Neural crest cell (in vitro differentiated cells): ENCODE measurements around the gene PPM1H. TPM values are rescaled to one million over a fixed set of nuclear protein-coding genes. Genes with fewer than 3 reads are reported as not detected.
"Not testable (repeated sequence)": the region's sequence is repeated elsewhere in the genome, so short reads cannot be mapped to it uniquely, and the experiment has no call there.

ENCODE experiments used
- DNase-seq: peaks from one replicate; pipeline ENCODE4 v3.0.0; 2021; ENCODE audit warnings: low read depth, mixed read lengths, low spot score
- H3K27ac Mint-ChIP-seq: one replicate; pipeline ENCODE4 v1.8.0; 2021; ENCODE audit warnings: mild to moderate bottlenecking, mixed read lengths; ENCODE audit not compliant: unreplicated experiment
- H3K27me3 Mint-ChIP-seq: 2 replicates; pipeline ENCODE4 v1.8.0; 2021; ENCODE audit warnings: low read depth, mild to moderate bottlenecking, mixed read lengths
- H3K36me3 Mint-ChIP-seq: 2 replicates; pipeline ENCODE4 v1.8.0; 2021; ENCODE audit warnings: low read depth, mild to moderate bottlenecking, mixed read lengths
- H3K4me1 Mint-ChIP-seq: 2 replicates; pipeline ENCODE4 v1.8.0; 2021; ENCODE audit warnings: mixed read lengths
- H3K4me3 Mint-ChIP-seq: one replicate; pipeline ENCODE4 v1.8.0; 2021; ENCODE audit warnings: mild to moderate bottlenecking, mixed read lengths
- H3K9me3 Mint-ChIP-seq: 2 replicates; pipeline ENCODE4 v1.8.0; 2021; ENCODE audit warnings: mixed read lengths
- total RNA-seq: library from RNA; stranded (reverse); gene quantifications from 2 replicates; pipeline ENCODE4 v1.2.1, GENCODE V29; 2021
- TF ChIP-seq, protein P1 (sequence below): fragments of 200-600 bp; sonication (generic); conservative IDR thresholded peaks from 2 replicates; pipeline ENCODE4 v1.5.0; 2021; ENCODE audit warnings: antibody characterized with exemption, mild to moderate bottlenecking

The PPM1H gene
- total RNA-seq, 1 donor from 2014 or later, result 3.5 TPM

DNA sequence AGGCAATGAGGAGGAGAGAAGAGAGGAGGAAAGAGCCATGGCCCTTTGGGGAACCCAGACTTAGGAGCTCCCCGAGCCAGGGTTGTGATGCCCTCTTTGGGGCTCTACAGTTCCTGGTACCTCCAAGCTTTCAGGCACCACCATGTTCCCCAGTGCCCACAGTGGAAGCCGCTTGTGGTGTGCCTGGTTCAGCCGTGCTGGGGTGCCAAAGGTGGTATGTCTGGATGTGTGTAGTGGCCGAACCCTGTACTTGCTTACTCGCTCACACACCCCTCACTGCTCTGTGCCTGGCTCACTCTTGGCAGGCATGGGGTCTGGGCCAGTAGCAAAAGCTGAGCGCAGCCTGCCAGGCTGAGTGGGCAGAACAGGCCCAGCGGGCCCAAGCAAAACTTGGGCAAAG is 257.6 kb downstream of the PPM1H start:
- peaks cover 2% of the 10 kb centered on the region for H3K36me3 Mint-ChIP-seq
- no peak overlapping the region for H3K4me3 Mint-ChIP-seq
- no peak overlapping the region for H3K27ac Mint-ChIP-seq

DNA sequence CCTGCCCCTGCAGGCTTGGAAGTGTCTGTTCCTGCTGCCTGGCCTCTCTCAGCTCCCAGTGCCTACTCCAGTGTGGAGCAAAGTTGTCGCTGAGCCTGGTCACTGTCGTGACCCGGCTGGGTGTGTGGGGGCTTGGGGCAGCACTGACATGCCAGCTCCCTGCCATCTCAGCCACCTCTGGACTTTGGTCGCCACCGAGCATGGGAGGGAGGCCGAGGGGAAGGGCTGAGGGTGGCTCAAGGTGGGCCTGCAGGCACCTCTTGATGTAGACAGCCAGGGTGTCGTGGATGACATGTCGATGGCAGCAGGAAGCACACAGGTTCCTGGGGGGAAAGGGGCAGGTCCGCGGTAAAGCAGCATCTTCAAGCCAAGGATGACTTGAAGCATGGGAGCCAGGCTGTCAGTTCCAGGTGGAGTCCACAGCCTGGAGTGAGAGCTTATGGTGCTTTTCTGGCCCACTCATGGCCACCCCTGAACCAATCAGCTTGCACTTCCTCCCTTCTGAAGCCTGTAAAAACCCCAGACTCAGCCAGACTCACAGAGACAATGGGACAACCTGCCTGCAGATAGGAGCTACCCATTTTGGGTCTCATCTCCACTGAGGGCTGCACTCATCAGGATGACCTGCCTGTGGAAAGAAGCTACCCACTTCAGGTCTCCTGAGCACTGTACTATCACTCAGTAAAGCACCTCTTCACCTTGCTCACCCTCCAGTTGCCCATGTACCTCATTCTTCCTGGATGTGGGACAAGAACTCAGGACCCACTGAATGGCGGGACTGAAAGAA is 258.2 kb downstream of the PPM1H start:
- no peak overlapping the region for H3K27ac Mint-ChIP-seq
- DNase-seq, result no peak
- peaks cover 5% of the 10 kb centered on the region for H3K9me3 Mint-ChIP-seq
- H3K27me3 Mint-ChIP-seq, result no peaks in the 10 kb centered on the region
- H3K4me3 Mint-ChIP-seq, result no peak overlapping the region
- peaks cover 2% of the 10 kb centered on the region for H3K36me3 Mint-ChIP-seq
- H3K4me1 Mint-ChIP-seq, result peaks cover 37% of the 10 kb centered on the region
- TF ChIP-seq, protein P1, sequence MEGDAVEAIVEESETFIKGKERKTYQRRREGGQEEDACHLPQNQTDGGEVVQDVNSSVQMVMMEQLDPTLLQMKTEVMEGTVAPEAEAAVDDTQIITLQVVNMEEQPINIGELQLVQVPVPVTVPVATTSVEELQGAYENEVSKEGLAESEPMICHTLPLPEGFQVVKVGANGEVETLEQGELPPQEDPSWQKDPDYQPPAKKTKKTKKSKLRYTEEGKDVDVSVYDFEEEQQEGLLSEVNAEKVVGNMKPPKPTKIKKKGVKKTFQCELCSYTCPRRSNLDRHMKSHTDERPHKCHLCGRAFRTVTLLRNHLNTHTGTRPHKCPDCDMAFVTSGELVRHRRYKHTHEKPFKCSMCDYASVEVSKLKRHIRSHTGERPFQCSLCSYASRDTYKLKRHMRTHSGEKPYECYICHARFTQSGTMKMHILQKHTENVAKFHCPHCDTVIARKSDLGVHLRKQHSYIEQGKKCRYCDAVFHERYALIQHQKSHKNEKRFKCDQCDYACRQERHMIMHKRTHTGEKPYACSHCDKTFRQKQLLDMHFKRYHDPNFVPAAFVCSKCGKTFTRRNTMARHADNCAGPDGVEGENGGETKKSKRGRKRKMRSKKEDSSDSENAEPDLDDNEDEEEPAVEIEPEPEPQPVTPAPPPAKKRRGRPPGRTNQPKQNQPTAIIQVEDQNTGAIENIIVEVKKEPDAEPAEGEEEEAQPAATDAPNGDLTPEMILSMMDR, result no peak

More for the DNA sequence above, 257.6 kb downstream of the PPM1H start:
- Mint-ChIP-seq H3K9me3 (peaks cover 5% of the 10 kb centered on the region), H3K4me1 (peaks cover 32% of the 10 kb centered on the region), H3K27me3 (no peaks in the 10 kb centered on the region)
- no peak for DNase-seq
- TF ChIP-seq, protein P1, result no peak

DNA sequence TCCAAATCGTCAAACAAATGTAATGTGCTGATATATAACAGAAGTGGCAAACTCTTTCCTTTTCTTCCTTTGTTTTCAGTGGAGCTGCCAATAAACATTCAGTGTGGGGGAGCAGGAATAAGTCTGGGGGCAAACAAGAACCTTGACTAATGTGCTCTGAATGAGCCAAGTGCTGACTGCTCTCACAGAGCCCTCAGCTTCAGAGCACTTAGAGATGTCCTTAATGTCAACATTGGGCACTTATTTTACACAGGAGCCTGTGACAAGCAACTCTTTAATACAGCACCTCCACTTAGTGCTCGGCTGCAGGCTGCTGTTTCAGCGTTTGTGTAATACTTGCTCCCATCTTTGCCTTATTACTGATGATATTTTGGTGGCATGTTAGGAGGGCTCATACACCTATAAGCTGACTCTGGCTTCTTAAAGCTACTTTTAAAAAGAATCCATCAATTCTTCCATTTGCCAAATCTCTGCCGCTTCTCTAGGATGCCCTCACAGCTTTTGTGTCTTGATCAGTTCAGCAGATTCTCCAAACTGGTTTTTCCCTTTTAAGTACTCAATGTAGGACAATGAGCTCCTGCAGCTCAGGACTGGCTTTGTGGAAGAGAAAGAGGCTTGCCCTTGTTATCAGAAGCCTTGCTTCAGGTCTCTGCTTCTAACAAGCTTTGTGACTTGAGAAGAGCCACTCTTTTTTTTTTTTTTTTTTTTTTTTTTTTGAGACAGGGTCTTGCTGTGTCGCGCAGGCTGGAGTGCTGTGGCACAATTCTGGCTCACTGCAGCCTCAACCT is 261.7 kb downstream of the PPM1H start:
- Mint-ChIP-seq H3K27me3 (no peaks in the 10 kb centered on the region), H3K9me3 (peaks cover 2% of the 10 kb centered on the region), H3K27ac (no peak overlapping the region), H3K4me1 (peaks cover 40% of the 10 kb centered on the region), H3K36me3 (peaks cover 2% of the 10 kb centered on the region), H3K4me3 (no peak overlapping the region)
- TF ChIP-seq, protein P1, result no peak
- DNase-seq, result no peak

DNA sequence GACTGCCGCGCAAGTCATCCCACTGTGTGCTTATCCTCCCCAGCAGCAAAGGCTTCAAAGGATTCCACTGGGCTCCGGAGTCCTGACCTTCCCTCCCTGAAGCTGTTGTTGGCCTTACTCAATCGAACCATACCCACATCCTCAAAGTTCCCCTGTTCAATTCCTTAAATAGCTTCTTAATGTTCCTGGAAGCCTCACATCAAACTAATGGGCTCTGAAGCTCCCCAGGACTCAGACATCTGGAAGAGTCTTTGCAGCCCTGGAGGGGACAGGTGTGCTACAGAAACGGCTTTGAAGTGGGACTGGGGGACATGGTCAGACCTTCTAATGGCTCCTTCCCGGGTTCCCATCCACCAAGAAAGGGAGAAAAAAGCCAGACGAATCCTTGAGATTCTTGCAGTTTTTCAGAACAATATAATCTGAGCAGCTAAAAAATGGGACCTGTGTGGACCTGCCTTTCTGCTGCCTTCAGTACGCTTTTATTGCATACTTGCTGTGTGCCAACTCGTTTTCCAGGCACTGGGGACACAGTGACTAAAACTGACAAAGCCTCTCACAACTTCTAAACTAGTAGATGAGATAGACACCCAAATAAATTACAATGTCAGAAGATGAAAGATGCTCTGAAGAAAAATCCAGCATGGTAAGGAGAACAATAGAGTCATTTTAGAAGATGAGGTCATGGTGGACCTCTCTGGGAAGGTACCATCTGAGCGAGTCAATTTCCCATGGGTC is 263.8 kb downstream of the PPM1H start:
- Mint-ChIP-seq H3K27ac (no peak overlapping the region), H3K4me1 (peaks cover 48% of the 10 kb centered on the region), H3K9me3 (peaks cover 2% of the 10 kb centered on the region), H3K36me3 (peaks cover 2% of the 10 kb centered on the region), H3K4me3 (no peak overlapping the region), H3K27me3 (no peaks in the 10 kb centered on the region)
- TF ChIP-seq, protein P1, result no peak
- DNase-seq, result no peak

DNA sequence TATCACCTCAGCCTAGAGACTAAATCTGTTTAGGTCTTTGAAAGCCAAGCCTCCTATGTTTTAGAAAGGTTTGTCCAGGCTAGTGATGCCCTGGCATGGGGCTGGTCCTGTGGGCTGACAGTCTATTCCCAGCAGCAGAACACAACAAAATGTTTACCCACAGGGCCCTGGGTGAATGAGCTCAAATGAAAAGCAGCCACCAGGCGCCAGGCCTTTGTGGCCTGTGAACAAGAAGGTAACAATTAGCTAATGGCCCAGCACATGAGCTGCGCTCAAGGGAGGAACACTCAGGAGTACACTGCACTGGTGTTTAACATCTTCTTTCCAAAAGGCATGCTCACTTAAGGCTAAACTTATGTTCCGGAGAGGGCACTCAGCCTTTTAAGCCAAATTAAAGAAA is 266.2 kb downstream of the PPM1H start:
- no peaks in the 10 kb centered on the region for H3K36me3 Mint-ChIP-seq
- peak overlapping the region; percentile 74 for H3K27ac Mint-ChIP-seq
- no peak for DNase-seq
- H3K9me3 Mint-ChIP-seq, result no peaks in the 10 kb centered on the region
- H3K27me3 Mint-ChIP-seq, result no peaks in the 10 kb centered on the region
- no peak overlapping the region for H3K4me3 Mint-ChIP-seq
- peaks cover 49% of the 10 kb centered on the region for H3K4me1 Mint-ChIP-seq
- TF ChIP-seq, protein P1, result no peak

DNA sequence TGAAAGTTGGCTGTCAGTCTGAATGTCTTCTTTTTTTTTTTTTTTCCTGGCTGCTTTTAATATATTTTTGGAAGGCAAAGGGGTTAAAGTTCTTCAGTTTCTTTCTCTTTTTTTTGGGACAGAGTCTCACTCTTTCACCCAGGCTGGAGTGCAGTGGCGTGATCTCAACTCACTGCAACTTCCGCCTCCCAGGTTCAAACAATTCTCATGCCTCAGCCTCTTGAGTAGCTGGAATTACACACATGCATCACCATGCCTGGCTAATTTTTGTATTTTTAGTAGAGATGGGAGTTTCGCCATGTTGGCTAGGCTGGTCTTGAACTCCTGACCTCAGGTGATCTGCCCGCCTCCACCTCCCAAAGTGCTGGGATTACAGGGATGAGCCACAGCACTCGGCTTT is 270.0 kb downstream of the PPM1H start:
- not testable (repeated sequence) for DNase-seq, H3K36me3 Mint-ChIP-seq, H3K27ac Mint-ChIP-seq, H3K9me3 Mint-ChIP-seq, H3K4me3 Mint-ChIP-seq, H3K27me3 Mint-ChIP-seq
- peaks cover 29% of the 10 kb centered on the region for H3K4me1 Mint-ChIP-seq
